Adrenal gland (tissue), 5 donors: ENCODE measurements around the gene SLC4A5.

ENCODE experiments used
- CTCF ChIP-seq, 6 experiments: fragments of 450-650 bp in 4 of 6; fragments of 200-600 bp in 2 of 6; sonication (generic) in 1 of 6; IDR thresholded peaks; 1 replicate in 5 of 6; 2 replicates in 1 of 6; pipeline versions ENCODE4 v1.5.1 to v1.8.0; 2016 to 2021; ENCODE audit warnings: antibody characterized with exemption in 6 of 6, mild to moderate bottlenecking in 2 of 6, moderate library complexity in 1 of 6
- POLR2A ChIP-seq, 2 donors: fragments of 450-650 bp; IDR thresholded peaks; one replicate each; pipeline ENCODE4 v1.6.1; 2017; ENCODE audit warnings: antibody characterized with exemption in 2 of 2, mild to moderate bottlenecking in 2 of 2, moderate library complexity in 1 of 2
- donor health status: DM: no; HTN: no; CAD: no.

- no peak for TF ChIP-seq CTCF (IDR thresholded peaks at IDR 0.05)
- no peak for TF ChIP-seq POLR2A (IDR thresholded peaks at IDR 0.05)
Measured at GRCh38 chr2:74188018-74188601, 155.1 kb downstream of the SLC4A5 start.
